GM18511 (cell line): ENCODE results near the gene ICAM5.
"Not testable (repeated sequence)": the region's sequence is repeated elsewhere in the genome, so short reads cannot be mapped to it uniquely, and the experiment has no call there.

ENCODE experiments used
- ATAC-seq: cut with Tn5 transposase; IDR thresholded peaks from one replicate; pipeline ENCODE4 v1.9.1; 2021; ENCODE audit warnings: mild to moderate bottlenecking, moderate library complexity; ENCODE audit not compliant: unreplicated experiment

ICAM5 gene

DNA sequence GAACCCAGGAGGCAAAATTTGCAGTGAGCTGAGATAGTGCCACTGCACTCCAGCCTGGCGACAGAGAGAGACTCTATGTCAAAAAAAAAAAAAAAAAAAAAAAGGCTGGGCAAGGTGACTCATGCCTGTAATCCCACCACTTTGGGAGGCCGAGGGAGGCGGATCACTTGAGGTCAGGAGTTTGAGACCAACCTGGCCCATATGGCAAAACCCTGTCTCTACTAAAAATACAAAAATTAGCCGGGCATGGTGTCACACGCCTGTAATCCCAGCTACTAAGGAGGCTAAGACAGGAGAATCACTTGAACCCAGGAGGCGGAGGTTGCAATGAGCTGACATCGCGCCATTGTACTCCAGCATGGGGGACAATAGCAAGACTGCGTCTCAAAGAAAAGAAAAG is 47.0 kb downstream of the ICAM5 start:
- ATAC-seq: not testable (repeated sequence)

DNA sequence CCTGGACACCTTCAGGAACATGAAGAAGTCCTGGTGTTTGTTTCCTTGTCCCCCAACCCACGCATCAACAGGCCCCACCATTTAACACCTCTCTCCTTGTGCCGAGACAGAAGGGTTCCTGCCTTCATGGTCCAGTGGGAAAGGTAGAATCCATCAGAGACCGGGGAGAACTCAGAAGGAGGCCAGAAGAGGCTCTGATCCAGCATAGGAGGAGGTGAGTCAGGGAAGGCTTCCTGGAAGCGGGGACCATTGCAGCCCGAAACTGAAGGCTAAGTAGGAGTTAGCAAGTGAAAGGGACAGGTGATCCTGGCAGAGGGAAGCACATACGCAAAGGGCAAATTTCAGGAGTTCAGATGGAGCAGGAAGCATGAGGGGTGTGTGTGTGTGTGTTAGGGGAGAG is 49.2 kb downstream of the ICAM5 start:
- no peak for ATAC-seq

DNA sequence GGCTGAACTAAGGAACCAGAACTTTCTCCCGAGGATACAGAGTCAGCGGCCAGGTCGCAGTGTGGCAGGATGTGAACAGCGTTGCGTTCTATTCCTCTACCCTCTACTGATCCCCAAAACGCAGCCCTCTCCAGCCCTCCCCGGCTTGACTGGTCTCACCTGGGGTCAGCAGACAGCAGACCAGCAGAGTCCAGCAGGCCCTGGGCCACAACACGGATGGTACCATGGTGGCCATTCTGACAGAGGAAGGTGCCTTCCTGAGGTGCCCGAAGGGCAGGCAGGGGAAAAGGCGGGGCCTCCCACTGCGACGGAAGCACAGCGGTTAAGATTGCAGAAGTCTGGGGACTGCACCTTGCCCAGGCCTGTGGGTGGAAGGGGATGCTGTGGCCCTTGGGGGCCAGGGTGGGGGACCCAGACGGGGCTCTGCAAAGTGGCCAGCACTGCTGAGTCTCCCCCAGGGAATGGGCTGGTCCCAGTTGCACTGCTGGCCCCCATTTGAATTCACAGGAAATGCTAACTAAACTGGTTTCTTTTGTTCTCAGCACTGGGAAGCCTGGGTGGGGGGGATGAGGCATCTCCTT is 49.7 kb downstream of the ICAM5 start, which contains the start of gene ICAM3:
TSS of gene ICAM3 (minus strand) at position 245 of the 581 bp plus-strand sequence. CDS start at position 235, 10 bp downstream.
- ATAC-seq: peak; percentile 80

DNA sequence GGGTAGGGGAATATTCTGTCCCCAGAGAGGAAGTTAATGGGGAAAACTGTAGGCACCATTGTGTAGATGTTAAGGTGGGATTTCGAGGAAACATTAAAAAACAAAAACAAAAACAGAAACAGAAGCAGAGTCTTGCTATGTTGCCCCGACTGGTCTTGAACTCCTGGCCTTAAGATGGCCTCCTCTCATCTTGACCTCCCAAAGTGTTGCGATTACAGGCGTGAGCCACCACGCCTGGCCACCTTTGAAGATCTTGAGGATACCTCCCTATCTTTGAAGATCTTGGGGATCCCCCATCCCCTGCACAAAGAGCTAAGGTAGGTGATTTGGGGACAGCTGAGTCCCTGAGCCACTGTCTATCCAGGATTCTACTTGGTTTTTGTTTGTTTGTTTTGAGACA is 50.2 kb downstream of the ICAM5 start:
- no peak for ATAC-seq

DNA sequence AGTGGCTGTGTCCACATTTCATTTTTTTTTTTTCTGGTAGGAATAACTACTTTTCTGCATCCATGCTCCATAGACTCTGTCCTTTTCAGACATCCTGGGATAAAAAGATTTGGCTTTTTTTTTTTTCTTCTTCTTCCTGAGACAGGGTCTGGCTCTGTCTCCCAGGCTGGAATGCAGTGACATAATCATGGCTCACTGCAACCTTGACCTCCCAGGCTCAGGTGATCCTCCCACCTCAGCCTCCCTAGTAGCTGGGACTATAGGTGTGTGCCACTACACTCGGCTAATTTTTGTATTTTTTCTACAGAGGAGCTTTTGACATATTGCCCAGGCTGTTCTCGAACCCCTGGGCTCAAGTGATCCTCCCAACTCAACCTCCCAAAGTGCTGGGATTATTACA is 53.7 kb downstream of the ICAM5 start:
- no peak for ATAC-seq

DNA sequence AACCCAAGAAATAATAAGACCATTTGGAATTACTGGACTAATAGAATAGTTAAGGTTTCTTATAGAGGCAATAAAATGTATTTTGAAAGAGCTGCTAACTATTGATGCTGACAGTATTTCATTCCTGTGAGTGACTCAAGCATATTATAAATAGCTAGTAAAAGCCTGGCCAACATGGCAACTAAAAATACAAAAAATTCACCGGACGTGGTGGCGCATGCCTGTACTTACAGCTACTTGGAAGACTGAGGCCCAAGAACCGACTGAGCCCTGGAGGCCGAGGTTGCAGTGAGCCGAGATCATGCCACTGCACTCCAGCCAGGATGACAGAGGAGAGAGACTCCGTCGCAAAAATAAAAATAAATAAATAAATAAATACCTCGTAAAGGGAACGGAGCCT is 55.0 kb downstream of the ICAM5 start:
- ATAC-seq: no peak
